Ovary (tissue), 3 donors: Measurements from ENCODE around the gene FKBP8.

Experiments used
- CTCF ChIP-seq, 3 donors: fragments of 450-650 bp in 2 of 3; fragments of 200-600 bp in 1 of 3; IDR thresholded peaks; one replicate each; pipeline versions ENCODE4 v1.5.1 to v1.8.0; 2016 to 2022; ENCODE audit warnings: antibody characterized with exemption in 3 of 3, mild to moderate bottlenecking in 1 of 3
- EP300 ChIP-seq: sonication (generic); formaldehyde crosslinking; IDR thresholded peaks from one replicate; pipeline ENCODE4 v1.6.1; 2017; ENCODE audit warnings: antibody characterized with exemption
- POLR2A ChIP-seq: fragments of 450-650 bp; IDR thresholded peaks from one replicate; pipeline ENCODE4 v1.6.1; 2017; ENCODE audit warnings: antibody characterized with exemption, mild to moderate bottlenecking, moderate library complexity
- donor health status: DM: no; HTN: no; CAD: no.

DNA sequence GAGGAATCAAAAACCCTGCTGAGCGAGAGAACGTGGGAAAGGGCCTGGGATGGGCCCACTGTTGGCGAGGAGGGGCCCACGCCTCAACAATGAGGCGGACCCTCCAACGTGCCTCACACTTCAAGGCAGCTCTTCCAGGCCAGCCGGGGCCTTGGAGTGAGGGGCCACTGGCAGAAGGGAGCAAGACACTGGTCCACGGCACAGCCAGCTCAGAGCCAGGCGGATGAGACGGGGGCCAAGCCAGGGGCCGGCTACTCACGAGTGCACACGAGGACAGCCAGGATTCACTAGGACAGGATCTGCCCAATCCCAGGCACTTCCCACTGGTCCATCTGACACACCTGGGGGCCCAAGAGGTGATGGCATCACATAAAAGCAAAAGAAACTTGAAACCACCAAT, 42.0 kb downstream of the FKBP8 start:
- TF ChIP-seq CTCF (IDR thresholded peaks at IDR 0.05): no peak
- no peak for TF ChIP-seq EP300
- no peak for TF ChIP-seq POLR2A
